CD8-positive, alpha-beta memory T cell (primary cell): ENCODE results near the gene IGHMBP2. TPM values are rescaled to one million over a fixed set of nuclear protein-coding genes. Genes with fewer than 3 reads are reported as not detected.

Experiments
- CTCF ChIA-PET: fragments of 350-600 bp; sonication (Branson Sonifier 250); formaldehyde crosslinking; loops from one replicate; lab custom pipeline; 2021; ENCODE audit warnings: antibody characterized with exemption; lab: Charles Lee
- POLR2A ChIA-PET: fragments of 350-600 bp; sonication (Branson Sonifier 250); formaldehyde crosslinking; loops from one replicate; lab custom pipeline; 2021; ENCODE audit warnings: antibody characterized with exemption; lab: Charles Lee
- DNase-seq, 5 donors: peaks; one replicate each; pipeline versions ENCODE4 v3.0.0 to v3.0.0-alpha.2; 2020 to 2022; ENCODE audit warnings: mixed read lengths in 1 of 5
- H3K27ac ChIP-seq: one replicate; pipeline ENCODE4 v1.7.0; 2013; ENCODE audit warnings: low read depth, mild to moderate bottlenecking, low read length, moderate library complexity
- H3K27me3 ChIP-seq: 2 replicates; pipeline ENCODE4 v1.7.0; 2013; ENCODE audit warnings: low read length, mild to moderate bottlenecking; ENCODE audit not compliant: insufficient read depth, poor library complexity, severe bottlenecking
- H3K36me3 ChIP-seq: 2 replicates; pipeline ENCODE4 v1.7.0; 2013; ENCODE audit warnings: mild to moderate bottlenecking, low read length, moderate library complexity; ENCODE audit not compliant: insufficient read depth
- H3K4me1 ChIP-seq: 2 replicates; pipeline ENCODE4 v1.7.0; 2013; ENCODE audit warnings: mild to moderate bottlenecking, low read length, moderate library complexity; ENCODE audit not compliant: insufficient read depth
- H3K4me3 ChIP-seq: 2 replicates; pipeline ENCODE4 v1.7.0; 2013; ENCODE audit warnings: mild to moderate bottlenecking, low read length
- H3K9me3 ChIP-seq: 2 replicates; pipeline ENCODE4 v1.7.0; 2013; ENCODE audit warnings: mild to moderate bottlenecking, low read length
- H3K27ac Mint-ChIP-seq, 8 donors: one replicate each; pipeline ENCODE4 v1.8.0; 2020 to 2021; ENCODE audit warnings: mixed read lengths in 8 of 8, mild to moderate bottlenecking in 6 of 8, inconsistent platforms in 3 of 8, moderate library complexity in 3 of 8
- H3K27me3 Mint-ChIP-seq, 2 donors: one replicate each; pipeline ENCODE4 v1.8.0; 2020 to 2021; ENCODE audit warnings: mixed read lengths in 2 of 2, mild to moderate bottlenecking in 1 of 2, moderate library complexity in 1 of 2
- H3K36me3 Mint-ChIP-seq, 3 donors: one replicate each; pipeline ENCODE4 v1.8.0; 2020 to 2021; ENCODE audit warnings: mixed read lengths in 3 of 3, inconsistent platforms in 1 of 3, mild to moderate bottlenecking in 1 of 3
- H3K4me1 Mint-ChIP-seq, 3 donors: one replicate each; pipeline ENCODE4 v1.8.0; 2020 to 2021; ENCODE audit warnings: mixed read lengths in 3 of 3, inconsistent platforms in 1 of 3, mild to moderate bottlenecking in 1 of 3
- H3K4me3 Mint-ChIP-seq, 7 donors: one replicate each; pipeline ENCODE4 v1.8.0; 2020 to 2021; ENCODE audit warnings: mixed read lengths in 7 of 7, mild to moderate bottlenecking in 6 of 7, moderate library complexity in 4 of 7, inconsistent platforms in 2 of 7
- H3K9me3 Mint-ChIP-seq, 5 donors: one replicate each; pipeline ENCODE4 v1.8.0; 2020 to 2022; ENCODE audit warnings: mixed read lengths in 5 of 5, mild to moderate bottlenecking in 3 of 5, moderate library complexity in 2 of 5, inconsistent platforms in 1 of 5
- polyA plus RNA-seq: library from polyadenylated mRNA; unstranded; fragments of 300-500 nt; fragmentation: Illumina TruSeq; gene quantifications from one replicate; pipeline ENCODE4 v1.2.3, GENCODE V29; 2021
- total RNA-seq, 2 experiments: library from RNA; stranded (reverse); gene quantifications; one replicate each; pipeline ENCODE4 v1.2.3, GENCODE V29; 2021

IGHMBP2 gene
- total and polyA plus RNA-seq, 3 experiments from 2014 or later, result 9.9 to 27.8 (median 25.7) TPM

GRCh38 chr11:68960294-68961071 is 56.8 kb downstream of the IGHMBP2 start:
- Mint-ChIP-seq H3K36me3 (no peaks in the 10 kb centered on the region), H3K4me1 (peaks cover 2 to 17% (median 7%) of the 10 kb centered on the region in 3 donors), H3K9me3 (peaks cover 0 to 3% (median 0%) of the 10 kb centered on the region in 5 donors), H3K4me3 (no peak overlapping the region), H3K27ac (no peak overlapping the region), H3K27me3 (peaks cover 0 to 6% of the 10 kb centered on the region in 2 donors)
- Histone ChIP-seq H3K4me1 (no peaks in the 10 kb centered on the region), H3K4me3 (no peak overlapping the region), H3K9me3 (no peaks in the 10 kb centered on the region), H3K27ac (no peak overlapping the region), H3K36me3 (no peaks in the 10 kb centered on the region), H3K27me3 (no peaks in the 10 kb centered on the region)
- POLR2A ChIA-PET, result no interaction called here
- CTCF ChIA-PET, result no interaction called here
- peak in 1 of 5 donors; percentile 27 for DNase-seq

DNA sequence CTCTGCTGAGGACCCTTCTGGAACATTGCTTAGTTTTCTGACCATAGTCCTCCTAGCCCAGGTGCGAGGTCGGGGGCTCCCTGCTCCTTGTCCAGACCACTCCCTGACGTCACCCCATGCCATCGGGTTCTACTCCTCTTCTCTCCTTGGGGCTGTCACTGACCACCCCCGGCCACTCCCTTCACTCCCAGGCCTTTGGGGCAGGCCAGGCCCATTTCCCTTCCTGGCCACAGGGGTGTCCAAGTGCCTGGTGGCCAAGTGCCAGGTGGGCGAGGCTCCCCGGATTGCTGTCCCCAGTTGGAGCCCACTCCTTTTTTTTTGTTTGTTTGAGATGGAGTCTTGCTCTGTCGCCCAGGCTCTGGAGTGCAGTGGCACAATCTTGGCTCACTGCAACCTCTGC is 57.6 kb downstream of the IGHMBP2 start:
- peaks cover 4 to 23% (median 14%) of the 10 kb centered on the region in 3 donors for H3K4me1 Mint-ChIP-seq
- H3K27ac Mint-ChIP-seq, result no peak overlapping the region
- CTCF ChIA-PET, result no interaction called here
- POLR2A ChIA-PET, result interaction anchor here (0.6 kb wide), 1 partner anchor 1358 kb away, joined by 4 read pairs; no protein-coding TSS in a partner anchor
- no peak overlapping the region for H3K27ac ChIP-seq
- H3K27me3 ChIP-seq, result no peaks in the 10 kb centered on the region
- no peak overlapping the region for H3K4me3 ChIP-seq
- H3K4me3 Mint-ChIP-seq, result no peak overlapping the region
- peak in 1 of 5 donors; percentile 21 for DNase-seq
- H3K9me3 Mint-ChIP-seq, result peaks cover 0 to 3% (median 0%) of the 10 kb centered on the region in 5 donors
- peaks cover under 1 to 6% of the 10 kb centered on the region in 2 donors for H3K27me3 Mint-ChIP-seq
- no peaks in the 10 kb centered on the region for H3K36me3 Mint-ChIP-seq
- no peaks in the 10 kb centered on the region for H3K36me3 ChIP-seq
- no peaks in the 10 kb centered on the region for H3K9me3 ChIP-seq
- no peaks in the 10 kb centered on the region for H3K4me1 ChIP-seq

DNA sequence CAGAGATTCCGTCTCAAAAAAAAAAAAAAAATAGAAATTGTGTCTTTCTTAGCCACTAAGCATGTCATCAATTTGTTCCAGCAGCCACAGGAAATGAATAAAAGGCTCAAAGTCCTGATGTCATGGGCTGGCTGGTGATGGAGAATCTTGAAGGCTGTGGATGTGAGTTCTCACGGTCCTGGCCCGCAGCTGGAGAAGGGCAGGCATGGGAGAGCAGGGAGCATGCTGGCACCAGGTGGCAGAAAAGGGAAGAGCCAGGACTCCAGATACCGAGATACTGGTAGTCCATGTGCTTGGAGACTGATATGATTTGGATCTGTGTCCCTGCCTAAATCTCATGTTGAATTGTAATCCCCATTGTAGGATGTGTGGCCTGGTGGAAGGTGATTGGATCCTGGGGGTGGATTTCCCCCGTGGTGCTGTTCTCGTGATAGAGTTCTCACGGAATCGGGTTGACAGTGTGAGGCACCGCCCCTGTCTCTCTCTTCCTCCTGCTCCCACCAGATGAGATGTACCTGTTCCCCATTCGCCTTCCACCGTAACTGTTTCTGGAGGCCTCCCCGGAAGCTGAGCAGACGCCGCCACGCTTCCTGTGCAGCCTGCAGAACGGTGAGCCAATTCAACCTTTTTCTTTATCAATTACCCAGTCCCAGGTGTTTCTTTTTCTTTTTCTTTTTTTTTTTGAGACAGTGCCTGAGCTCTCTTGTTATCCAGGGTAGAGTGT is 59.0 kb downstream of the IGHMBP2 start:
- no peaks in the 10 kb centered on the region for H3K36me3 ChIP-seq
- peak overlapping the region; percentile 42 to 94 (median 80) for H3K27ac Mint-ChIP-seq
- peaks cover 2 to 4% of the 10 kb centered on the region in 2 donors for H3K27me3 Mint-ChIP-seq
- POLR2A ChIA-PET, result no interaction called here
- H3K4me1 Mint-ChIP-seq, result peaks cover 4 to 25% (median 17%) of the 10 kb centered on the region in 3 donors
- peaks cover 3% of the 10 kb centered on the region for H3K4me1 ChIP-seq
- DNase-seq, result peak in 4 of 5 donors; percentile 1 to 57 (median 12)
- peak overlapping the region; percentile 5 to 67 (median 42) for H3K4me3 Mint-ChIP-seq
- H3K27ac ChIP-seq, result no peak overlapping the region
- H3K27me3 ChIP-seq, result no peaks in the 10 kb centered on the region
- peaks cover 0 to 3% (median 0%) of the 10 kb centered on the region in 5 donors for H3K9me3 Mint-ChIP-seq
- CTCF ChIA-PET, result interaction anchor here (1.2 kb wide), 1 partner anchor 164 kb away, joined by 3 read pairs; no protein-coding TSS in a partner anchor
- no peaks in the 10 kb centered on the region for H3K9me3 ChIP-seq
- H3K36me3 Mint-ChIP-seq, result no peaks in the 10 kb centered on the region
- H3K4me3 ChIP-seq, result no peak overlapping the region

DNA sequence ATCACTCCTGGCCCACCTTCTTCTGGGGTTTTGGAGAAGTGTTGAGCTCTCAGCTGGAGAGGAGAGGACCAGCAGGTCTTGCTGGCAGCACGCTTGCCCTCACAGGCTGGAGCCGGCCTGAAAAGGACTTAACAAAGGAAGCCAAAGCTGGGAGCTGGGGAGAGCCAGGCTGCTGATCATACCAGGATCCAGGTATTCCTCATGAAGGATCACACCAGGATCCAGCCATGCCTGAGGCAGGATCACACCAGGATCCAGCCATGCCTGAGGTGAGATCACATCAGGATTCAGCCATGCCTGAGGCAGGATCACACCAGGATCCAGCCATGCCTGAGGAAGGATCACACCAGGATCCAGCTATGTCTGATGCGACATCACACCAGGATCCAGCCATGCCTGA is 60.1 kb downstream of the IGHMBP2 start:
- ChIA-PET POLR2A (no interaction called here), CTCF (interaction anchor here (1.2 kb wide), 1 partner anchor 163 kb away, joined by 3 read pairs; no protein-coding TSS in a partner anchor)
- no peaks in the 10 kb centered on the region for H3K9me3 ChIP-seq
- no peaks in the 10 kb centered on the region for H3K36me3 ChIP-seq
- no peaks in the 10 kb centered on the region for H3K27me3 ChIP-seq
- H3K36me3 Mint-ChIP-seq, result no peaks in the 10 kb centered on the region
- H3K4me1 ChIP-seq, result peaks cover 3% of the 10 kb centered on the region
- H3K4me3 Mint-ChIP-seq, result no peak overlapping the region
- peak overlapping the region in 1 of 8 donors; percentile 45 for H3K27ac Mint-ChIP-seq
- H3K27ac ChIP-seq, result no peak overlapping the region
- DNase-seq, result peak in 1 of 5 donors; percentile 24
- H3K9me3 Mint-ChIP-seq, result peaks cover 0 to 3% (median 0%) of the 10 kb centered on the region in 5 donors
- H3K4me1 Mint-ChIP-seq, result peaks cover 4 to 25% (median 17%) of the 10 kb centered on the region in 3 donors
- H3K4me3 ChIP-seq, result no peak overlapping the region
- H3K27me3 Mint-ChIP-seq, result peaks cover 6 to 7% of the 10 kb centered on the region in 2 donors

DNA sequence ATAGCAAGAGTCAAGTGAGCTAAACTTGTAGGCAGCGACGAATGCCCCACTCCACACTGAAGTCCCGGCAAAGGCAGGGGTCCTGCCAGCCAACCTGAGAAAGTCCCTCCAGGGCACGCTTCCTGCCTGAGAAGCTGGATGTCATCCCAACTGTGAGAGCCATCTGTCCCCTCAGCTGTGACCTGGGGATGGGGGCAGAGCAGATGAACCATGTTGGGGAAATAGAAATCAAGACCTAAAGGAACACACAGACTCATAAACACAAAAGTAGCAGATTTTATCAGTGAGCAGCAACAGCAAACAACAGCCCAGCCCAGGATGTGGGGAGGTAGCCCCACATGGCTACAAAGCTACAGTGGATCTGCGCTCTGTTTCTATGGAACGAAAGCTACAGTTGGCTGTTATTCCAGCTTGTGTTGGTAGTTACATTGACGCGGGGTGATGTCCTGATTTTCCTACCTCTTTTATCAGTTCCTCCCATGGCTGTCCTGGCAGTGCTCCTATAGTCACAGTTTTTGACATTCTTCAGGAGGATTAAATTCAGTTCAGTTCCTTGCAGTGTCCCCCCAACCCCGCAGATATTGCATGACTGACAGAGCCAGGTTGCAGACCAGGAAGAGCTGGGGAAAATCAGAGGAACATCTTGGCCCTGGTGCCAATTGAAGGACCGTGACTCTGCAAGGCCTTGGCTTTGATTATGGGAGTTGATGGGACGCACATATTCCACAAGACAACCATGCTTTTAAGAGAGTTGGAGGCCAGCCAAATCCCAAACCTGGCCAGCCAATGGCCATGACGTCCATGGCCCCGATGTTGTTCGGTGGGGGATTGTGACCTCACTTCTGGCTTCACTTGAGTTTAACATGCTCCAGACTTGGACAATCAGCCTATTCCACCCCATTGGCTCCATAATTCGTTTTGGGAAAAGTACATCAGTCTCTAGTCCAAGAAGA is 62.5 kb downstream of the IGHMBP2 start:
- H3K27me3 ChIP-seq, result no peaks in the 10 kb centered on the region
- peaks cover 4 to 25% (median 17%) of the 10 kb centered on the region in 3 donors for H3K4me1 Mint-ChIP-seq
- no peaks in the 10 kb centered on the region for H3K9me3 ChIP-seq
- no peak overlapping the region for H3K27ac ChIP-seq
- peak overlapping the region in 6 of 8 donors; percentile 27 to 85 (median 44) for H3K27ac Mint-ChIP-seq
- H3K4me3 Mint-ChIP-seq, result peak overlapping the region in 5 of 7 donors; percentile 17 to 65 (median 29)
- peaks cover 3% of the 10 kb centered on the region for H3K4me1 ChIP-seq
- H3K36me3 ChIP-seq, result no peaks in the 10 kb centered on the region
- H3K27me3 Mint-ChIP-seq, result peaks cover 8 to 11% of the 10 kb centered on the region in 2 donors
- no peak overlapping the region for H3K4me3 ChIP-seq
- H3K9me3 Mint-ChIP-seq, result peaks cover 0 to 3% (median 0%) of the 10 kb centered on the region in 5 donors
- peak in 1 of 5 donors; percentile 40 for DNase-seq
- H3K36me3 Mint-ChIP-seq, result no peaks in the 10 kb centered on the region
- ChIA-PET CTCF (interaction anchor here (1.3 kb wide), 1 partner anchor 24 kb away, joined by 4 read pairs; no protein-coding TSS in a partner anchor), POLR2A (no interaction called here)

- H3K4me3 Mint-ChIP-seq, result no peak overlapping the region
- Histone ChIP-seq H3K9me3 (no peaks in the 10 kb centered on the region), H3K4me3 (no peak overlapping the region), H3K4me1 (peaks cover 3% of the 10 kb centered on the region), H3K27ac (no peak overlapping the region), H3K27me3 (no peaks in the 10 kb centered on the region), H3K36me3 (no peaks in the 10 kb centered on the region)
- ChIA-PET POLR2A (no interaction called here), CTCF (no interaction called here)
- no peak overlapping the region for H3K27ac Mint-ChIP-seq
- DNase-seq, result peak in 1 of 5 donors; percentile 8
- H3K27me3 Mint-ChIP-seq, result peaks cover 12 to 13% of the 10 kb centered on the region in 2 donors
- peaks cover 0 to 3% (median 0%) of the 10 kb centered on the region in 5 donors for H3K9me3 Mint-ChIP-seq
- H3K4me1 Mint-ChIP-seq, result peaks cover 4 to 25% (median 17%) of the 10 kb centered on the region in 3 donors
- no peaks in the 10 kb centered on the region for H3K36me3 Mint-ChIP-seq
These were observed 63.4 kb downstream of the IGHMBP2 start for GRCh38 chr11:68966894-68967780.
